ENCODE measurements around the gene DPPA4. TPM values are rescaled to one million over a fixed set of nuclear protein-coding genes. Genes with fewer than 3 reads are reported as not detected.

Gene DPPA4
- total RNA-seq, 1 donor from 2014 or later, result not detected

DNA sequence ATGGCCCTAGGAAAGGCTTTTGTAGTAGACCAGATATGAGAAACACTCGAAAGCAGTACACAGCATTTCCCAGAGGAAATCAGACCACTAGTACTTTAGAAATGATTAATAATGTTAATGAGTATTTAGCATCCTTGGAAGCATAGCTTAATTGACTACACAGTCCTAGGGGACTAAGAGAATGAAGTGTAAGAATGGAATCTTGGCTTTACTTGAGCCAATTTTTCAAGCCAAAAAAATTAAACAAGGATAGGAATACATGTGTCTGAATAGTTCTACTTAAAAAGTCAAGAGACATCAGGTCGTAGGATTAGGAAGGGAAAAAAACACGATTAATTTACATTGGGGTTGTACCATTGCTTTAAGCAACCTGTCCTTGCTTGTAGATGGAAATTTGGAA lies 59.2 kb downstream of the DPPA4 start:
- DNase-seq (ENCODE audit: low read depth), result no peak
- TF ChIP-seq, protein P1, sequence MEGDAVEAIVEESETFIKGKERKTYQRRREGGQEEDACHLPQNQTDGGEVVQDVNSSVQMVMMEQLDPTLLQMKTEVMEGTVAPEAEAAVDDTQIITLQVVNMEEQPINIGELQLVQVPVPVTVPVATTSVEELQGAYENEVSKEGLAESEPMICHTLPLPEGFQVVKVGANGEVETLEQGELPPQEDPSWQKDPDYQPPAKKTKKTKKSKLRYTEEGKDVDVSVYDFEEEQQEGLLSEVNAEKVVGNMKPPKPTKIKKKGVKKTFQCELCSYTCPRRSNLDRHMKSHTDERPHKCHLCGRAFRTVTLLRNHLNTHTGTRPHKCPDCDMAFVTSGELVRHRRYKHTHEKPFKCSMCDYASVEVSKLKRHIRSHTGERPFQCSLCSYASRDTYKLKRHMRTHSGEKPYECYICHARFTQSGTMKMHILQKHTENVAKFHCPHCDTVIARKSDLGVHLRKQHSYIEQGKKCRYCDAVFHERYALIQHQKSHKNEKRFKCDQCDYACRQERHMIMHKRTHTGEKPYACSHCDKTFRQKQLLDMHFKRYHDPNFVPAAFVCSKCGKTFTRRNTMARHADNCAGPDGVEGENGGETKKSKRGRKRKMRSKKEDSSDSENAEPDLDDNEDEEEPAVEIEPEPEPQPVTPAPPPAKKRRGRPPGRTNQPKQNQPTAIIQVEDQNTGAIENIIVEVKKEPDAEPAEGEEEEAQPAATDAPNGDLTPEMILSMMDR (conservative IDR thresholded peaks at IDR 0.05; ENCODE audit: low read depth, low read length), result no peak
- no peak overlapping the region for H3K4me3 ChIP-seq (ENCODE audit: low read depth, low read length)

Other genes with a start within 250 kb of the DPPA4 start
- not detected in 2 replicates for gene MORC1, start 219.4 kb downstream of the DPPA4 start, total RNA-seq
- gene C3orf85, start 200.8 kb downstream of the DPPA4 start, total RNA-seq, result not detected in 2 replicates
- not detected in 2 replicates for gene DPPA2, start 21.0 kb downstream of the DPPA4 start, total RNA-seq

All from epithelial cell of proximal tubule (primary cell).